Dedifferentiated amniotic fluid mesenchymal stem cell (primary cell): ENCODE data around the gene PRRG1.
A peak's percentile ranks its signal among the peaks of the same experiment; 100 is the strongest.
"Not testable (repeated sequence)": the region's sequence is repeated elsewhere in the genome, so short reads cannot be mapped to it uniquely, and the experiment has no call there.

ENCODE experiments used
- DNase-seq: peaks from one replicate; pipeline ENCODE4 v3.0.0-alpha.2; 2016; ENCODE audit errors: extremely low spot score

Gene PRRG1

GRCh38 chrX:37378404-37378803, 29.2 kb downstream of the PRRG1 start:
- DNase-seq = no peak

GRCh38 chrX:37378830-37379229, 29.7 kb downstream of the PRRG1 start:
- DNase-seq = no peak

GRCh38 chrX:37380256-37380655, 31.1 kb downstream of the PRRG1 start:
- no peak for DNase-seq

- no peak for DNase-seq
These were observed 31.8 kb downstream of the PRRG1 start for GRCh38 chrX:37380924-37381323.

GRCh38 chrX:37383313-37383712, 34.1 kb downstream of the PRRG1 start:
- DNase-seq = no peak

GRCh38 chrX:37388413-37388812, 39.2 kb downstream of the PRRG1 start:
- DNase-seq = no peak

GRCh38 chrX:37405956-37406355, 56.8 kb downstream of the PRRG1 start:
- peak; percentile 28 for DNase-seq

- DNase-seq = no peak
These were observed 58.6 kb downstream of the PRRG1 start for GRCh38 chrX:37407736-37408135.

- DNase-seq = no peak
These were observed 60.1 kb downstream of the PRRG1 start for GRCh38 chrX:37409278-37409677.

- no peak for DNase-seq
These were observed 71.0 kb downstream of the PRRG1 start for GRCh38 chrX:37420185-37420584.

GRCh38 chrX:37420756-37421155, 71.6 kb downstream of the PRRG1 start:
- DNase-seq = no peak

- DNase-seq = peak; percentile 28
These were observed 74.9 kb downstream of the PRRG1 start for GRCh38 chrX:37424000-37424429.

- DNase-seq = no peak
These were observed 76.2 kb downstream of the PRRG1 start for GRCh38 chrX:37425370-37425769.

GRCh38 chrX:37428962-37429361, 79.8 kb downstream of the PRRG1 start:
- not testable (repeated sequence) for DNase-seq

GRCh38 chrX:37434362-37434761, 85.2 kb downstream of the PRRG1 start:
- DNase-seq = no peak

GRCh38 chrX:37437160-37437559, 88.0 kb downstream of the PRRG1 start:
- DNase-seq = no peak

GRCh38 chrX:37441377-37441776, 92.2 kb downstream of the PRRG1 start:
- no peak for DNase-seq

GRCh38 chrX:37445182-37445581, 96.0 kb downstream of the PRRG1 start:
- DNase-seq = no peak

GRCh38 chrX:37453821-37454220, 104.7 kb downstream of the PRRG1 start:
- no peak for DNase-seq

GRCh38 chrX:37454537-37455285, 105.5 kb downstream of the PRRG1 start:
- no peak for DNase-seq

GRCh38 chrX:37455381-37455780, 106.2 kb downstream of the PRRG1 start:
- no peak for DNase-seq

GRCh38 chrX:37460285-37460684, 111.1 kb downstream of the PRRG1 start:
- DNase-seq = not testable (repeated sequence)

GRCh38 chrX:37462346-37462745, 113.2 kb downstream of the PRRG1 start:
- no peak for DNase-seq
